CD4-positive, CD25-positive, alpha-beta regulatory T cell (primary cell): ENCODE results near the gene SERPINB10. TPM values are rescaled to one million over a fixed set of nuclear protein-coding genes. Genes with fewer than 3 reads are reported as not detected.

Experiments used
- ATAC-seq, 2 donors: fragments of 150-1000 bp; cut with Tn5 transposase; one replicate each; pipeline ENCODE4 v1.10.0; 2021; ENCODE audit warnings: low read depth in 2 of 2, moderate number of reproducible peaks in 2 of 2, moderate library complexity in 1 of 2
- DNase-seq, 3 donors: peaks; one replicate each; pipeline versions ENCODE4 v3.0.0 to v3.0.0-alpha.2; 2012 to 2022; ENCODE audit warnings: mixed read lengths in 1 of 3
- H3K27ac ChIP-seq: one replicate; pipeline ENCODE4 v1.7.0; 2013; ENCODE audit warnings: mild to moderate bottlenecking, low read length; ENCODE audit not compliant: insufficient read depth, poor library complexity, severe bottlenecking
- H3K27me3 ChIP-seq: one replicate; pipeline ENCODE4 v1.7.0; 2013; ENCODE audit warnings: low read length; ENCODE audit not compliant: control insufficient read depth, insufficient read depth
- H3K36me3 ChIP-seq: one replicate; pipeline ENCODE4 v1.7.0; 2013; ENCODE audit warnings: mild to moderate bottlenecking, low read length, moderate library complexity; ENCODE audit not compliant: control insufficient read depth, insufficient read depth
- H3K4me1 ChIP-seq: 2 replicates; pipeline ENCODE4 v1.7.0; 2013; ENCODE audit warnings: mild to moderate bottlenecking, low read length; ENCODE audit not compliant: insufficient read depth, control insufficient read depth, poor library complexity, severe bottlenecking
- H3K4me3 ChIP-seq: one replicate; pipeline ENCODE4 v1.7.0; 2013; ENCODE audit warnings: low read depth, mild to moderate bottlenecking, low read length, moderate library complexity
- H3K9me3 ChIP-seq, 2 experiments: 1 replicate in 1 of 2; 2 replicates in 1 of 2; pipeline ENCODE4 v1.7.0; 2013; ENCODE audit warnings: low read length in 2 of 2, mild to moderate bottlenecking in 1 of 2, moderate library complexity in 1 of 2; ENCODE audit not compliant: control insufficient read depth in 2 of 2
- H3K27ac Mint-ChIP-seq, 3 donors: one replicate each; pipeline ENCODE4 v1.8.0; 2020 to 2022; ENCODE audit warnings: mild to moderate bottlenecking in 3 of 3, mixed read lengths in 3 of 3, moderate library complexity in 2 of 3
- H3K27me3 Mint-ChIP-seq: one replicate; pipeline ENCODE4 v1.8.0; 2022; ENCODE audit warnings: mild to moderate bottlenecking, mixed read lengths
- H3K36me3 Mint-ChIP-seq: one replicate; pipeline ENCODE4 v1.8.0; 2020; ENCODE audit warnings: mixed read lengths
- H3K4me1 Mint-ChIP-seq, 4 donors: one replicate each; pipeline ENCODE4 v1.8.0; 2020 to 2022; ENCODE audit warnings: mixed read lengths in 4 of 4, mild to moderate bottlenecking in 1 of 4
- H3K4me3 Mint-ChIP-seq, 4 donors: one replicate each; pipeline ENCODE4 v1.8.0; 2020 to 2022; ENCODE audit warnings: mild to moderate bottlenecking in 4 of 4, mixed read lengths in 4 of 4, moderate library complexity in 3 of 4
- H3K9me3 Mint-ChIP-seq, 7 donors: one replicate each; pipeline ENCODE4 v1.8.0; 2020 to 2022; ENCODE audit warnings: mixed read lengths in 7 of 7, mild to moderate bottlenecking in 3 of 7, moderate library complexity in 2 of 7
- polyA plus RNA-seq, 4 donors: library from polyadenylated mRNA; unstranded; fragments of 300-500 nt; fragmentation: Illumina TruSeq; gene quantifications; one replicate each; pipeline ENCODE4 v1.2.3, GENCODE V29; 2021
- total RNA-seq: library from RNA; stranded (reverse); gene quantifications from one replicate; pipeline ENCODE4 v1.2.3, GENCODE V29; 2022

SERPINB10 gene, protein sequence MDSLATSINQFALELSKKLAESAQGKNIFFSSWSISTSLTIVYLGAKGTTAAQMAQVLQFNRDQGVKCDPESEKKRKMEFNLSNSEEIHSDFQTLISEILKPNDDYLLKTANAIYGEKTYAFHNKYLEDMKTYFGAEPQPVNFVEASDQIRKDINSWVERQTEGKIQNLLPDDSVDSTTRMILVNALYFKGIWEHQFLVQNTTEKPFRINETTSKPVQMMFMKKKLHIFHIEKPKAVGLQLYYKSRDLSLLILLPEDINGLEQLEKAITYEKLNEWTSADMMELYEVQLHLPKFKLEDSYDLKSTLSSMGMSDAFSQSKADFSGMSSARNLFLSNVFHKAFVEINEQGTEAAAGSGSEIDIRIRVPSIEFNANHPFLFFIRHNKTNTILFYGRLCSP
- not detected for total RNA-seq
- not detected for polyA plus RNA-seq

DNA sequence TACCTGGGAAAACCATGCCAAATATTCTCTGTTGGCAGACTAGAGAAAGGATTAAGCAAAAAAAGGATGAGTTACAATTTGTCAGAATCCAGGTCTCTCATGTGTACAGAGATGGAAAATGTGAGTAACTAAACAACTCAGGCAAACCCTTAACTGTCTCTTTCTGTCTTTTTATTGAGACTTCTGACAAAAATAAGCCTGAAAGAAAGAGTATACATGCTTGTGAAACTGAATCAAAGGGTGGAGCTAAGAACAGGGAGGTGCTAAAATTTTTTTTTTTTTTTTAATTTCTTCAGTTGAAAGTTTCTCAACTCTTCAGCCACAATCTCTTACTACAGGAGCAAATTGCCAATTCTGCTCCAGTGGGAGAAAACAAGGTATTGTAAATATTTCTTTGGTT lies at the start of gene SERPINB10:
SERPINB10 (plus strand) TSS at position 295 of the 400 bp plus-strand sequence. CDS start 7,553 bp downstream, outside the sequence.
- ATAC-seq (no peak), DNase-seq (no peak)
- H3K27me3 ChIP-seq: no peaks in the 10 kb centered on the region
- H3K4me3 Mint-ChIP-seq: no peak within 1 kb of the TSS
- no peaks in the 10 kb centered on the region for H3K9me3 Mint-ChIP-seq
- no peaks in the 10 kb centered on the region for H3K36me3 ChIP-seq
- H3K4me3 ChIP-seq: no peak within 1 kb of the TSS
- H3K27ac Mint-ChIP-seq: no peak within 1 kb of the TSS
- H3K4me1 Mint-ChIP-seq: no peaks in the 10 kb centered on the region
- no peaks in the 10 kb centered on the region for H3K4me1 ChIP-seq
- H3K27me3 Mint-ChIP-seq: no peaks in the 10 kb centered on the region
- H3K27ac ChIP-seq: no peak within 1 kb of the TSS
- H3K9me3 ChIP-seq: no peaks in the 10 kb centered on the region
- no peaks in the 10 kb centered on the region for H3K36me3 Mint-ChIP-seq

DNA sequence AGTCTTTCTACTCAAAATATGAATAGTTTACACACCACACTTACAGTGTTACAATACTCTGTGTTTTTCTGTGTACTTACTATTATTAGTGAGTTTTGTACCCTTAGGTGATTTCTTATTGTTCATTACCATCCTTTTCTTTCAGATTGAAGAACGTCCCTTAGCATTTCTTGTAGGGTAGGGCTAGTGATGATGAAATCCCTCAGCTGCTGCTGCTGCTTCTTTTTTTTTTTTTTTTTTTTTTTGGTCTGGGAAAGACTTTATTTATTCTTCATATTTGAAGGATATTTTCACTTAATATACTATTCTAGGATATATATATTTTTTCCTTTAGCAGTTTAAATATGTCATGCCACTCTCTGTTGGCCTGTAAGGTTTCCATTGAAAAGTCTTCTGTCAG lies 49.3 kb upstream of the SERPINB10 start:
- Histone ChIP-seq H3K4me1 (no peaks in the 10 kb centered on the region), H3K36me3 (no peaks in the 10 kb centered on the region), H3K27ac (no peak overlapping the region), H3K9me3 (peaks cover 0 to 2% of the 10 kb centered on the region in 2 experiments), H3K27me3 (peaks cover 3% of the 10 kb centered on the region), H3K4me3 (no peak overlapping the region)
- Mint-ChIP-seq H3K27ac (no peak overlapping the region), H3K36me3 (no peaks in the 10 kb centered on the region), H3K4me3 (no peak overlapping the region), H3K4me1 (no peaks in the 10 kb centered on the region), H3K27me3 (peaks cover 5% of the 10 kb centered on the region), H3K9me3 (peaks cover 0 to 5% (median 0%) of the 10 kb centered on the region in 7 donors)
- no peak for ATAC-seq
- DNase-seq: no peak

DNA sequence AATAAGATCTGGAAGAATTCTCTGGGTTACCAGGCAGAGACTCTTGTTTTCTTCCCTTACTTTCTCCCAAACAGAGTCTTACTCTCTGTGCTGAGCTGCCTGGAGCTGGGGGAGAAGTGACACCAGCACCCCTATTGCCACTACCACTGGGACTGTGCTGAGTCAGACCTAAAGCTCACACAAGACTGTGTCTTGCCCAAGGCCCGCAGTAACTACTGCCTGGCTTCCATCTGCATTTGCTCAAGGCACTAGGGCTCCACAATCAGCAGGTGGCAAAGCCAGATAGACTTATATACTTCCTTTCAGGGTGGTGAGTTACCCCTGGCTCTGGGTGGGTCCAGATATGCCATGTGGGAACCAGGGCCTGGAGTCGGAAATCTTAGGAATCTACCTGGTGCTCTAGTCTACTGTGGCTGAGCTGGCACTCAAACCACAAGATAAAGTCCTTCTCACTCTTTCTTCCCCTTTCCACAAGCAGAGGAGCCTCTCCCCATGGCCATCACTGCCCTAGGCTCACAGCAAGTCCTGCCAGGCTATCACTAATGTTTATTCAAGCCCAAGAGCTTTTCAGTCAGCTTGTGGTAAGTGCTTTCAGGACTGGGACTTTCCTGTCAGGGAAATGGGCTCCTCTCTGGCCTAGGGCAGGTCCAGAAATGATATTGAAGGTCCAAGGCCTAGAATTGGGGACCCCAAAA lies 47.8 kb upstream of the SERPINB10 start:
- Histone ChIP-seq H3K36me3 (no peaks in the 10 kb centered on the region), H3K27ac (no peak overlapping the region), H3K9me3 (peaks cover 0 to 2% of the 10 kb centered on the region in 2 experiments), H3K27me3 (peaks cover 3% of the 10 kb centered on the region), H3K4me1 (no peaks in the 10 kb centered on the region), H3K4me3 (no peak overlapping the region)
- DNase-seq (no peak), ATAC-seq (no peak)
- Mint-ChIP-seq H3K4me1 (no peaks in the 10 kb centered on the region), H3K4me3 (no peak overlapping the region), H3K36me3 (no peaks in the 10 kb centered on the region), H3K27me3 (peaks cover 5% of the 10 kb centered on the region), H3K27ac (no peak overlapping the region), H3K9me3 (peaks cover 0 to 4% (median 0%) of the 10 kb centered on the region in 7 donors)

DNA sequence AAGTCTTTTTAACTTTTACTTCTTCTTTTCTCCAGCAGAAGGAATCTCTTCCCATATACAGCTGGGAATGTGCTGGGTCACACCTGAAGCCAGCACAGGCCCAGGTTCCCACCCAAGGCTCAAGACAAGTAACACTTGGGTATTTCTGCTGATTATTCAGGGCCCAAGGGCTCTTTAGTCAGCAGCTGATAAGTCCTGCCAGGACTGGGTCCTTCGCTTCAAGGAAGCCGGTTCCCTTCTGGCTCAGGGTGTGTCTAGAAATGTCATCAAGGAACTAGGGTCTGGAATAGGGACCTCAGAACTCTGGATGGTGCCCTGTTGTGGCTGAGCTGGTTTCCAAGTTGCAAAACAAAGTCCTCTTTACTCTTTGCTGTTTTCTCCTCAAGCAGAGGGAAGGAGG lies 47.2 kb upstream of the SERPINB10 start:
- Mint-ChIP-seq H3K4me1 (no peaks in the 10 kb centered on the region), H3K36me3 (no peaks in the 10 kb centered on the region), H3K4me3 (no peak overlapping the region), H3K27me3 (peaks cover 5% of the 10 kb centered on the region), H3K9me3 (peaks cover 0 to 3% (median 0%) of the 10 kb centered on the region in 7 donors), H3K27ac (no peak overlapping the region)
- Histone ChIP-seq H3K9me3 (peaks cover 0 to 2% of the 10 kb centered on the region in 2 experiments), H3K36me3 (no peaks in the 10 kb centered on the region), H3K4me3 (no peak overlapping the region), H3K4me1 (no peaks in the 10 kb centered on the region), H3K27me3 (peaks cover 3% of the 10 kb centered on the region), H3K27ac (no peak overlapping the region)
- ATAC-seq: no peak
- no peak for DNase-seq

DNA sequence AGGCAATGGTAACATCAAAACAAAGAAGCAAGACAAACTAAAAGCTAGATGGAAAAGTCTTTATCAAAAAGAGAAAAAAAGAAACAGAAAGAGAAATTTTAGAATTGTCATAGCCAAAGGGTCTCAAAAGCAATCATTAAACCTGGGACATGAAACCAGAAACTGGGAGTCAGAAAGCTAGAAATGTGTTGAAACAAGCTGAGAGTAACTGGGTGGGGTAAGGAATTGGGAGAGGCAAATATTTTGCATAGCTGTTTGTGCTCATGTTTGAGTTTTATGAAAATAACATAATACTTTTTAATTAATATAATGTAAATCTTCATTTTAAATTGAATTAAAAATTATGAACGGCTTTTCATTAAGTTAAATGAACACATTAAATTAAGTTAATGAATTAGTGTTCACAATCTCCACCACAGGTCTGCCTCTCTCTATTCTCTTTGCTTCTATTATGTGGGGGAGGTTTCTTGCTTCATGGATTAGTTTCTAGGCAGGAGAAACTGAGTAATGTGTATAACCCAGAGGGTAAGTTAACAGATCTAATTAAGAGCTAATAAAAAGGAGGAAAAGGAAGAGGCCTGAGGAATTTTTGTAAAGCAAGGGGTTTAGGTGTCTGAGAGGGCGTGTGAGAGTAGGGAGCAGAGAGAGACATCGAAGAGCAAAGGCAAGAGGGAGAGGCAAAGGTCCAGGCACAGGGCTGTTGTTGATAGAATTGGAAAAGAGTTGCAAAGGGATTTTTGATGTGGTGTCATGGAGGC lies 40.2 kb upstream of the SERPINB10 start:
- peaks cover 4% of the 10 kb centered on the region for H3K27me3 Mint-ChIP-seq
- ATAC-seq: no peak
- H3K9me3 ChIP-seq: no peaks in the 10 kb centered on the region
- H3K4me1 ChIP-seq: no peaks in the 10 kb centered on the region
- H3K27ac ChIP-seq: no peak overlapping the region
- no peaks in the 10 kb centered on the region for H3K4me1 Mint-ChIP-seq
- DNase-seq: no peak
- no peaks in the 10 kb centered on the region for H3K36me3 Mint-ChIP-seq
- H3K36me3 ChIP-seq: no peaks in the 10 kb centered on the region
- no peaks in the 10 kb centered on the region for H3K27me3 ChIP-seq
- no peak overlapping the region for H3K4me3 Mint-ChIP-seq
- peaks cover 0 to 4% (median 0%) of the 10 kb centered on the region in 7 donors for H3K9me3 Mint-ChIP-seq
- no peak overlapping the region for H3K4me3 ChIP-seq
- no peak overlapping the region for H3K27ac Mint-ChIP-seq

DNA sequence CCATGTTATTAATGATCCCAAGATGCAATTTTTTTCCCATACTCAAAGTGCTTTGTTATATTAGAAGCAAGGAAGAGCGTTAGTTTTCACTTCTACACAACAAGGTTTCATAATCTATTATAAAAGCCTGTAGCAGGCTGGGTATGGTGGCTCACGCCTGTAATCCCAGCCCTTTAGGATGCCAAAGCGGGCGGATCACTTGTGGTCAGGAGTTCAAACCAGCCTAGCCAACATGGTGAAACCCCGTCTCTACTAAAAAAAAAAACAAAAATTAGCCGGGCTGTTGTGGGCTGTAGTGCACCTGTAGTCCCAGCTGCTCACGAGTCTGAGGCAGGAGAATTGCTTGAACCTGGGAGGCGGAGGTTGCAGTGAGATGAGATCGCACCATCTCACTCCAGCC lies 39.2 kb upstream of the SERPINB10 start:
- Histone ChIP-seq H3K4me1 (no peaks in the 10 kb centered on the region), H3K9me3 (no peaks in the 10 kb centered on the region), H3K27ac (no peak overlapping the region), H3K27me3 (no peaks in the 10 kb centered on the region), H3K36me3 (no peaks in the 10 kb centered on the region), H3K4me3 (no peak overlapping the region)
- Mint-ChIP-seq H3K9me3 (peaks cover 0 to 4% (median 0%) of the 10 kb centered on the region in 7 donors), H3K36me3 (no peaks in the 10 kb centered on the region), H3K4me1 (no peaks in the 10 kb centered on the region), H3K4me3 (no peak overlapping the region), H3K27me3 (peaks cover 4% of the 10 kb centered on the region), H3K27ac (no peak overlapping the region)
- DNase-seq: no peak
- ATAC-seq: no peak

DNA sequence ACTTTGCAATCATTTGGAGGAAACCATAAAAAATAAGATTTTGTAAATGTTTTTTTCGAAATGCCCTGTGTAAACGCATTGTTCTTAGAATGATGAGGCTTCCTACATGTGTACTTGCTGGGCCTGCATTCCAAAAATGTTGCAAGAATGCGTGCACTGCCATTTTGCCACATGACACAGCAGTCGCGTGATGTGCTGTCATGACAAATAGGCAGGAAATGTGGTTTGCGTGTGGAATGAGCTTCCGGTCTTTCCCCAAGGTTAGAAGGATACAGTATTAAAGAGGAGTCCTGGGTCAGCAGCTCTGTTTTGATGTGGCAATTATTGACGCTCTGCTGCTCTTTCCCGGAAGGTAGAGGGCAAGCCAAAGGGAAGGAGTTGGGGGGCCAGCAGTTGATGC lies 38.4 kb upstream of the SERPINB10 start:
- DNase-seq: no peak
- Histone ChIP-seq H3K4me1 (no peaks in the 10 kb centered on the region), H3K27me3 (no peaks in the 10 kb centered on the region), H3K27ac (no peak overlapping the region), H3K36me3 (no peaks in the 10 kb centered on the region), H3K9me3 (no peaks in the 10 kb centered on the region), H3K4me3 (no peak overlapping the region)
- Mint-ChIP-seq H3K9me3 (peaks cover 0 to 4% (median 0%) of the 10 kb centered on the region in 7 donors), H3K4me3 (no peak overlapping the region), H3K27me3 (peaks cover 4% of the 10 kb centered on the region), H3K27ac (no peak overlapping the region), H3K36me3 (no peaks in the 10 kb centered on the region), H3K4me1 (no peaks in the 10 kb centered on the region)
- ATAC-seq: no peak
